Measurements from ENCODE around the gene ADAMTS17.

DNA sequence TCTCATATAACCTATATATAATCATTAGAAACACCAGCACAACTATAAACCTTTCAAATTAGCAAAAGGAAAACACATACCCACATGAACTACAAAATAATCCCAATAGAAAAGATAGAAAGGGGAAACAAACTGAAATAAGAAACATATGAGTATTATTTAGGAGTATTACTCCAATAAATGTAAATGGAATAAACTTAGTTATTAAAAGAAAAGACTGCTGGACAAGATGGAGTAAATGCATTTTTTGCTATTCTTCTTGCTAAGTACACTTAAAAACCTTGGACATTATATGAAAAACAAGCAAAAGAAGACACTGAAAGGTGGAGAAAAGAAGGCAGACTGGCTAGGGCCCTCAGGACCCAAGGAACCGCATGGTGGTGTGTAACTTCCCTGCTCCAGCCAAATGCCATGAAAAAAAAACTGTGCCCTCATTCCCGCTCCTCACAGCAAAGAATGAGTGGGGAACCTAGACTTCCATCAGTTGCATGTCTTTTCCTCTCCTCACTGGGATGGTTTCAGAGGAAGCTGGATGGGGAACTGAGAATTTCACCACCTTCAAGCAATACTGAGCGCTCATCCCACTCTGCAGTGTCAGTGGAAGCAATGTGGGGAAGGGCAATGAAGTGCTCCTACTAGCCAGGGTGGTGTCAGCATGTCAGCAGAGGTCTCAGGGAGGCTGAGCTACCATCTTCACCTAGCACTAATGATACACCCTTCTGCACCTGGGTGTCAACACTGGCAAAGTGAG, 43.7 kb upstream of the ADAMTS17 start:
- TF ChIP-seq TAF1 (conservative IDR thresholded peaks at IDR 0.05) = no peak
- TF ChIP-seq, protein P1, sequence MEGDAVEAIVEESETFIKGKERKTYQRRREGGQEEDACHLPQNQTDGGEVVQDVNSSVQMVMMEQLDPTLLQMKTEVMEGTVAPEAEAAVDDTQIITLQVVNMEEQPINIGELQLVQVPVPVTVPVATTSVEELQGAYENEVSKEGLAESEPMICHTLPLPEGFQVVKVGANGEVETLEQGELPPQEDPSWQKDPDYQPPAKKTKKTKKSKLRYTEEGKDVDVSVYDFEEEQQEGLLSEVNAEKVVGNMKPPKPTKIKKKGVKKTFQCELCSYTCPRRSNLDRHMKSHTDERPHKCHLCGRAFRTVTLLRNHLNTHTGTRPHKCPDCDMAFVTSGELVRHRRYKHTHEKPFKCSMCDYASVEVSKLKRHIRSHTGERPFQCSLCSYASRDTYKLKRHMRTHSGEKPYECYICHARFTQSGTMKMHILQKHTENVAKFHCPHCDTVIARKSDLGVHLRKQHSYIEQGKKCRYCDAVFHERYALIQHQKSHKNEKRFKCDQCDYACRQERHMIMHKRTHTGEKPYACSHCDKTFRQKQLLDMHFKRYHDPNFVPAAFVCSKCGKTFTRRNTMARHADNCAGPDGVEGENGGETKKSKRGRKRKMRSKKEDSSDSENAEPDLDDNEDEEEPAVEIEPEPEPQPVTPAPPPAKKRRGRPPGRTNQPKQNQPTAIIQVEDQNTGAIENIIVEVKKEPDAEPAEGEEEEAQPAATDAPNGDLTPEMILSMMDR (IDR thresholded peaks at IDR 0.05; ENCODE audit: low read depth, low read length, missing input control) = no peak
- no peak for TF ChIP-seq YY1 (IDR thresholded peaks at IDR 0.05)
- TF ChIP-seq, protein P2, sequence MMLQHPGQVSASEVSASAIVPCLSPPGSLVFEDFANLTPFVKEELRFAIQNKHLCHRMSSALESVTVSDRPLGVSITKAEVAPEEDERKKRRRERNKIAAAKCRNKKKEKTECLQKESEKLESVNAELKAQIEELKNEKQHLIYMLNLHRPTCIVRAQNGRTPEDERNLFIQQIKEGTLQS (IDR thresholded peaks at IDR 0.05) = no peak
- no peak for TF ChIP-seq HNF4A (conservative IDR thresholded peaks at IDR 0.05)
- TF ChIP-seq RAD21 (IDR thresholded peaks at IDR 0.05) = no peak
- TF ChIP-seq NR2F2 (IDR thresholded peaks at IDR 0.05) = no peak
- TF ChIP-seq, protein P3, sequence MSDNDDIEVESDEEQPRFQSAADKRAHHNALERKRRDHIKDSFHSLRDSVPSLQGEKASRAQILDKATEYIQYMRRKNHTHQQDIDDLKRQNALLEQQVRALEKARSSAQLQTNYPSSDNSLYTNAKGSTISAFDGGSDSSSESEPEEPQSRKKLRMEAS (IDR thresholded peaks at IDR 0.05) = no peak
- TF ChIP-seq, protein P4, sequence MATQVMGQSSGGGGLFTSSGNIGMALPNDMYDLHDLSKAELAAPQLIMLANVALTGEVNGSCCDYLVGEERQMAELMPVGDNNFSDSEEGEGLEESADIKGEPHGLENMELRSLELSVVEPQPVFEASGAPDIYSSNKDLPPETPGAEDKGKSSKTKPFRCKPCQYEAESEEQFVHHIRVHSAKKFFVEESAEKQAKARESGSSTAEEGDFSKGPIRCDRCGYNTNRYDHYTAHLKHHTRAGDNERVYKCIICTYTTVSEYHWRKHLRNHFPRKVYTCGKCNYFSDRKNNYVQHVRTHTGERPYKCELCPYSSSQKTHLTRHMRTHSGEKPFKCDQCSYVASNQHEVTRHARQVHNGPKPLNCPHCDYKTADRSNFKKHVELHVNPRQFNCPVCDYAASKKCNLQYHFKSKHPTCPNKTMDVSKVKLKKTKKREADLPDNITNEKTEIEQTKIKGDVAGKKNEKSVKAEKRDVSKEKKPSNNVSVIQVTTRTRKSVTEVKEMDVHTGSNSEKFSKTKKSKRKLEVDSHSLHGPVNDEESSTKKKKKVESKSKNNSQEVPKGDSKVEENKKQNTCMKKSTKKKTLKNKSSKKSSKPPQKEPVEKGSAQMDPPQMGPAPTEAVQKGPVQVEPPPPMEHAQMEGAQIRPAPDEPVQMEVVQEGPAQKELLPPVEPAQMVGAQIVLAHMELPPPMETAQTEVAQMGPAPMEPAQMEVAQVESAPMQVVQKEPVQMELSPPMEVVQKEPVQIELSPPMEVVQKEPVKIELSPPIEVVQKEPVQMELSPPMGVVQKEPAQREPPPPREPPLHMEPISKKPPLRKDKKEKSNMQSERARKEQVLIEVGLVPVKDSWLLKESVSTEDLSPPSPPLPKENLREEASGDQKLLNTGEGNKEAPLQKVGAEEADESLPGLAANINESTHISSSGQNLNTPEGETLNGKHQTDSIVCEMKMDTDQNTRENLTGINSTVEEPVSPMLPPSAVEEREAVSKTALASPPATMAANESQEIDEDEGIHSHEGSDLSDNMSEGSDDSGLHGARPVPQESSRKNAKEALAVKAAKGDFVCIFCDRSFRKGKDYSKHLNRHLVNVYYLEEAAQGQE (IDR thresholded peaks at IDR 0.05) = no peak
- TF ChIP-seq JUND (IDR thresholded peaks at IDR 0.05) = no peak
- TF ChIP-seq GABPA (IDR thresholded peaks at IDR 0.05 in 1 of 2, conservative IDR thresholded peaks at IDR 0.05 in 1 of 2) = no peak
- no peak for TF ChIP-seq EGR1 (IDR thresholded peaks at IDR 0.05; ENCODE audit: low read depth in 2 of 2)
- no peak for TF ChIP-seq RXRA (IDR thresholded peaks at IDR 0.05)
